Kidney glomerular epithelial cell (primary cell): Measurements from ENCODE around the gene LENG9.

Experiments used
- DNase-seq: peaks from one replicate; lab custom pipeline; 2025; lab: John Stamatoyannopoulos, UW

The LENG9 gene

GRCh38 chr19:54421521-54421920, 42.1 kb downstream of the LENG9 start:
- DNase-seq, result no peak

- DNase-seq, result no peak
Observed at GRCh38 chr19:54421169-54421516, 42.4 kb downstream of the LENG9 start.

DNA sequence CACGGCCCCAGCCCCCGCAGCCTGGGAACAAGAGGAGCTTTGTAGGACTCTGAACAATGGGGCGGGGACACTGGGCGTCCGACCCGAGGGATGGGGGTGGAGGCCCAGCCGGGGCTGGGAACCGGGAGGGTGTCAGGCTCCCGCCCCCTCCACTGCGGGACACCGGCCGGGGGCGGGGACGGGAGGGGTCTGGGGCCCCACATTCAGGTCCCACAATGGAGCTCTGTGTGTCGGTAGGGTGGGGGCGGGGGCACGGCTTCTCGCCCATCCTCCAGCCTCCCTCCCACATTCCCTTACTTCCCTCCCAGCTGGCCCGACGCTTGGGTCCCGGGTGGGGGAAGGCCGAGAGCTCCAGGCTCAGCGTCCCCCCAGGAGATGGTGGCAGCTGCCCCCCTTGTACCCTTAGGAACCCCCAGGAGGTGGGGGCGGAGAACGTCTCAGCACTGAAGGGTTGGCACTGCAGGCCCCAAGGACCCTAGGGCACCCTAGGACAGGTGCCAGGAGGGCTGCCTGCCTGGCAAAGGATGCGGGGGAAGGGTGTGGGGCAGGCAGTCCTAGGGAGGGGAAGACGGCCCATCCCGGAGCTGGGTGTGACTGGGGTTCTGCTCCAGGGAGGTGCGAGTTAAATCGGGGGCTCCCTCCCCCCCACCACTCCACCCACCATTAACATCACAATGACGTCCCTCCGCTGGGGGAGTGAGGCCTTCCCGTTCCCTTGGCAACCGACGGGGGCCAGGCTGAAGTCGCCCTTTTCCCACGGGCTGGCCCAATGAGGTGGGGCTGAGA, 43.0 kb downstream of the LENG9 start:
- DNase-seq, result no peak

GRCh38 chr19:54420068-54420382, 43.6 kb downstream of the LENG9 start:
- DNase-seq, result no peak

DNA sequence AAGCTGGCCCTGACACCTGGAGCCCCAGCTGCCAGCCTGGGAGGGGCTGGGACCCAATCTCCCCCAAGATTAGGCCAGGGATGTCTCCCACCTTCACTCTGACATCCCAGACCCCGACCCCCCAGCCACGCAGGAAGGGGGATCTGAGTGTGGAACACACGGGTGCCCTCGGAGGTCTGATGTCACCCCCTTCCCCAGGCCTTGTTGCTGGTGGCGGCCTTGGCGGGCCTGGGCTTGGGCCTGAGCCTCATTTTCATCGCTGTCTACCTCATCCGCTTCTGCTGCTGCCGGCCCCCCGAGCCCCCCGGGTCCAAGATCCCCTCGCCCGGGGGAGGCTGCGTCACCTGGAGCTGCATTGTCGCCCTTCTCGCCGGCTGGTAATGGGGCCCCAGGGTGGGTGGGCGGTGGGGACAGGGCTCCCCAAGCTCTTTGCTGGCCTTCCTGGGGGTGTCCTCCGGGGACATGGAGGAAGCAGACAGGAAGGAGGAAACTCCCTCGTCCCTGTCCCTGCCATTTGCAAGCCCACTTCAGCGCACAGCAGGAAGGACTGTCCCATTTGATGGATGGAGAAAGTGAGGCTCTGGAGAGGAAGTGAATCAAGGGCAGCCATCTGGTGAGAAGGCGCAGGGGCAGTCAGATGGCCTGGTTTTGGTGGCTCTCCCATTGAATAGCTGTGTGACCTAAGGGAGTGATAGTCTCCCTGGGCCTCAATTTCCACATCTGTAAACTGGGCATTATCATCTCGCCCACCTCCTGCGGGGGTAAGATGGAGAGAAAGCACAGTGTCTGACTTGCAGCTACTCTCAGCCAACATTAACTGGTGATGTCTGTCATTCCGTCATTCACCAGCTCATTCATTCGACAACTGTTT, 44.4 kb downstream of the LENG9 start:
- DNase-seq, result no peak

GRCh38 chr19:54418030-54418929, 45.3 kb downstream of the LENG9 start:
- DNase-seq, result no peak

GRCh38 chr19:54416695-54417491, 46.7 kb downstream of the LENG9 start:
- no peak for DNase-seq

GRCh38 chr19:54415901-54416673, 47.5 kb downstream of the LENG9 start:
- no peak for DNase-seq

GRCh38 chr19:54415208-54415900, 48.2 kb downstream of the LENG9 start, which contains the start of gene TTYH1:
TTYH1 (plus strand) TSS chr19:54415464; CDS start chr19:54415553, 89 bp downstream.
- DNase-seq, result no peak

- DNase-seq, result no peak
Observed at GRCh38 chr19:54414156-54414555, 49.4 kb downstream of the LENG9 start.

DNA sequence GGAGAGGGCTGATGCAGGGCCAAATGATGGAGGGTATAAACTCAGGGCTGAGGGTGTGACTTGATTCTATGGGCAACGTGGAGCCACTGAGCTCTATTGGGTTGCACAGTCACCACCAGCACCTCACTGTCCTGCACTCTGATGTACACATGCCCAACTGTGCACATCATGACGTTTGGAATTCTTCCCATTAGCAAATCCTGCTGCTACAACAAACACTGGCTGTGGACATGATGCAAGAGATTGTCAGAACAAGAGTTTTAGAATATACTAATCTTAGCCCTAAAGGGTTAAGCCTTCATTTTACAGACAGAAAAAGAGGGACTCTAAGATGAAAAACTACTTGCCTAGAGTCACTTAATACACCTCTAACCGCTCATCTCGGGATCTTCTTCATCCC, 50.7 kb downstream of the LENG9 start:
- no peak for DNase-seq
